ENCODE data around the gene THUMPD3. TPM values are rescaled to one million over a fixed set of nuclear protein-coding genes. Genes with fewer than 3 reads are reported as not detected.

Gene THUMPD3
- polyA plus RNA-seq, 1 donor, result 27.0 TPM

GRCh38 chr3:9397906-9398699 lies 35.2 kb downstream of the THUMPD3 start:
- peak; percentile 63 for DNase-seq

- peak; percentile 40 for DNase-seq
These were observed 36.0 kb downstream of the THUMPD3 start for GRCh38 chr3:9398700-9399336.

GRCh38 chr3:9399337-9399703 lies 36.5 kb downstream of the THUMPD3 start:
- no peak for DNase-seq

GRCh38 chr3:9399746-9400145 lies 36.9 kb downstream of the THUMPD3 start:
- peak; percentile 88 for DNase-seq

- DNase-seq, result no peak
These were observed 37.8 kb downstream of the THUMPD3 start for GRCh38 chr3:9400616-9401015.

GRCh38 chr3:9401986-9402385 lies 39.1 kb downstream of the THUMPD3 start:
- no peak for DNase-seq

GRCh38 chr3:9402410-9403228 lies 39.8 kb downstream of the THUMPD3 start:
- DNase-seq, result no peak

- DNase-seq, result no peak
These were observed 40.6 kb downstream of the THUMPD3 start for GRCh38 chr3:9403463-9403862.

- DNase-seq, result no peak
These were observed 41.8 kb downstream of the THUMPD3 start for GRCh38 chr3:9404680-9405079.

- no peak for DNase-seq
These were observed 42.9 kb downstream of the THUMPD3 start for GRCh38 chr3:9405756-9406155.

GRCh38 chr3:9406856-9407626 lies 44.2 kb downstream of the THUMPD3 start:
- DNase-seq, result no peak

- no peak for DNase-seq
These were observed 45.2 kb downstream of the THUMPD3 start for GRCh38 chr3:9408061-9408460.

GRCh38 chr3:9408546-9408945 lies 45.7 kb downstream of the THUMPD3 start:
- no peak for DNase-seq

GRCh38 chr3:9409981-9410854 lies 47.4 kb downstream of the THUMPD3 start:
- no peak for DNase-seq

- no peak for DNase-seq
These were observed 48.4 kb downstream of the THUMPD3 start for GRCh38 chr3:9411302-9411701.

GRCh38 chr3:9412293-9412692 lies 49.4 kb downstream of the THUMPD3 start:
- DNase-seq, result no peak

GRCh38 chr3:9414826-9415225 lies 52.0 kb downstream of the THUMPD3 start:
- DNase-seq, result no peak

GRCh38 chr3:9415485-9416138 lies 52.8 kb downstream of the THUMPD3 start:
- DNase-seq, result no peak

GRCh38 chr3:9416139-9416780 lies 53.4 kb downstream of the THUMPD3 start:
- no peak for DNase-seq

GRCh38 chr3:9420850-9421549 lies 58.1 kb downstream of the THUMPD3 start:
- no peak for DNase-seq
